Inflammatory macrophage treated with lipopolysaccharide for 4 hours (primary cell): ENCODE results near the gene PIAS1.
"Not testable (repeated sequence)": the region's sequence is repeated elsewhere in the genome, so short reads cannot be mapped to it uniquely, and the experiment has no call there.

Experiments used
- DNase-seq: peaks from one replicate; pipeline ENCODE4 v3.0.0-alpha.2; 2020

Gene PIAS1

GRCh38 chr15:68205558-68205944 is 151.4 kb downstream of the PIAS1 start:
- DNase-seq: no peak

GRCh38 chr15:68205954-68206539 is 151.9 kb downstream of the PIAS1 start:
- DNase-seq: peak; percentile 87

GRCh38 chr15:68206711-68207151 is 152.6 kb downstream of the PIAS1 start:
- DNase-seq: no peak

- DNase-seq: no peak
Observed at GRCh38 chr15:68207176-68207935, 153.2 kb downstream of the PIAS1 start.

GRCh38 chr15:68208136-68208535 is 154.0 kb downstream of the PIAS1 start:
- no peak for DNase-seq

- DNase-seq: no peak
Observed at GRCh38 chr15:68208636-68209240, 154.6 kb downstream of the PIAS1 start.

GRCh38 chr15:68209272-68209671 is 155.2 kb downstream of the PIAS1 start:
- no peak for DNase-seq

GRCh38 chr15:68209735-68210408 is 155.8 kb downstream of the PIAS1 start:
- no peak for DNase-seq

- DNase-seq: no peak
Observed at GRCh38 chr15:68210409-68210756, 156.3 kb downstream of the PIAS1 start.

- DNase-seq: peak; percentile 41
Observed at GRCh38 chr15:68210821-68211655, 156.9 kb downstream of the PIAS1 start.

- DNase-seq: no peak
Observed at GRCh38 chr15:68211656-68212320, 157.7 kb downstream of the PIAS1 start.

- not testable (repeated sequence) for DNase-seq
Observed at GRCh38 chr15:68213491-68213845, 159.4 kb downstream of the PIAS1 start.

- no peak for DNase-seq
Observed at GRCh38 chr15:68213991-68214837, 160.1 kb downstream of the PIAS1 start.

- DNase-seq: peak; percentile 69
Observed at GRCh38 chr15:68214838-68215254, 160.7 kb downstream of the PIAS1 start.

- DNase-seq: no peak
Observed at GRCh38 chr15:68217341-68217740, 163.2 kb downstream of the PIAS1 start.

GRCh38 chr15:68218331-68218730 is 164.2 kb downstream of the PIAS1 start:
- no peak for DNase-seq

- DNase-seq: no peak
Observed at GRCh38 chr15:68218847-68219798, 165.0 kb downstream of the PIAS1 start.

- DNase-seq: no peak
Observed at GRCh38 chr15:68220489-68220888, 166.4 kb downstream of the PIAS1 start.

- DNase-seq: no peak
Observed at GRCh38 chr15:68220967-68221366, 166.9 kb downstream of the PIAS1 start.
